SK-N-SH (cell line): ENCODE results near the gene DGCR8. TPM values are rescaled to one million over a fixed set of nuclear protein-coding genes. Genes with fewer than 3 reads are reported as not detected.
"Not testable (repeated sequence)": the region's sequence is repeated elsewhere in the genome, so short reads cannot be mapped to it uniquely, and the experiment has no call there.

ENCODE experiments used
- CTCF ChIA-PET: fragments of 300-600, 350-600 bp; formaldehyde crosslinking; extraction: SDS; loops from one replicate; lab custom pipeline; 2021; lab: Yijun Ruan, JAX
- POLR2A ChIA-PET: fragments of 350-600 bp; sonication (Branson Sonifier 250); formaldehyde crosslinking; extraction: SDS; loops from one replicate; lab custom pipeline; 2020; ENCODE audit warnings: antibody characterized with exemption, inconsistent platforms; lab: Yijun Ruan, JAX
- DNase-seq: peaks from one replicate; pipeline ENCODE4 v3.0.0; 2012
- H2AFZ ChIP-seq: fragments of 200-600 bp; sonication (generic); 2 replicates; pipeline ENCODE4 v1.8.1; 2016; ENCODE audit warnings: antibody characterized with exemption, mild to moderate bottlenecking, low read depth
- H3F3A ChIP-seq: fragments of 200-600 bp; sonication (generic); replicated peaks from 2 replicates; pipeline ENCODE3; 2016; ENCODE audit warnings: antibody characterized with exemption, mild to moderate bottlenecking; ENCODE audit not compliant: insufficient read depth
- H3K27ac ChIP-seq, 2 experiments: fragments of 200-500 bp in 1 of 2; fragments of 200-600 bp in 1 of 2; sonication (Bioruptor generic) in 1 of 2; sonication (generic), shearing (Covaris generic) in 1 of 2; 2 replicates each; pipeline versions ENCODE4 v1.5.1 to v1.6.1; 2014 to 2016; ENCODE audit warnings: low read depth in 2 of 2, inconsistent platforms in 1 of 2, low read length in 1 of 2, mild to moderate bottlenecking in 1 of 2, mixed read lengths in 1 of 2
- H3K27me3 ChIP-seq: fragments of 200-600 bp; sonication (generic), shearing (Covaris generic); 2 replicates; pipeline ENCODE4 v1.6.1; 2016; ENCODE audit warnings: mixed run types; ENCODE audit not compliant: insufficient read depth
- H3K36me3 ChIP-seq, 2 experiments: fragments of 200-500 bp in 1 of 2; fragments of 200-600 bp in 1 of 2; sonication (Bioruptor generic) in 1 of 2; sonication (generic) in 1 of 2; replicated peaks in 1 of 2; 2 replicates each; pipeline versions ENCODE3 to v1.5.1; 2014 to 2016; ENCODE audit warnings: low read length in 1 of 2, mild to moderate bottlenecking in 1 of 2; ENCODE audit not compliant: insufficient read depth in 2 of 2, control insufficient read depth in 1 of 2
- H3K4me1 ChIP-seq, 2 experiments: fragments of 200-500 bp in 1 of 2; fragments of 200-600 bp in 1 of 2; sonication (Bioruptor generic) in 1 of 2; sonication (generic), shearing (Covaris generic) in 1 of 2; 2 replicates each; pipeline versions ENCODE4 v1.5.1 to v1.6.1; 2014 to 2016; ENCODE audit warnings: low read depth in 1 of 2, low read length in 1 of 2, mixed run types in 1 of 2; ENCODE audit not compliant: insufficient read depth in 2 of 2, control insufficient read depth in 1 of 2
- H3K4me2 ChIP-seq: fragments of 200-600 bp; sonication (generic), shearing (Covaris generic); 2 replicates; pipeline ENCODE4 v1.6.1; 2017; ENCODE audit warnings: mixed run types
- H3K4me3 ChIP-seq, 2 experiments: fragments of 200-500 bp in 1 of 2; fragments of 200-600 bp in 1 of 2; sonication (Bioruptor generic) in 1 of 2; sonication (generic), shearing (Covaris generic) in 1 of 2; 2 replicates each; pipeline versions ENCODE4 v1.5.1 to v1.8.1; 2014 to 2016; ENCODE audit warnings: low read depth in 2 of 2, inconsistent platforms in 1 of 2, low read length in 1 of 2, mild to moderate bottlenecking in 1 of 2, mixed read lengths in 1 of 2, moderate library complexity in 1 of 2
- H3K79me2 ChIP-seq: fragments of 200-600 bp; sonication (generic); 2 replicates; pipeline ENCODE4 v1.8.1; 2017; ENCODE audit warnings: mild to moderate bottlenecking; ENCODE audit not compliant: insufficient read depth
- H3K9ac ChIP-seq: fragments of 200-600 bp; sonication (generic); 2 replicates; pipeline ENCODE4 v1.6.1; 2017; ENCODE audit warnings: mixed run types
- H3K9me2 ChIP-seq: fragments of 200-600 bp; sonication (generic); 2 replicates; pipeline ENCODE4 v1.6.1; 2017; ENCODE audit warnings: mixed run types
- H3K9me3 ChIP-seq: fragments of 200-600 bp; sonication (generic); 2 replicates; pipeline ENCODE4 v1.6.1; 2017; ENCODE audit warnings: mixed run types, mild to moderate bottlenecking, moderate library complexity
- H4K20me1 ChIP-seq: fragments of 200-600 bp; sonication (generic); 2 replicates; pipeline ENCODE4 v1.6.1; 2017; ENCODE audit warnings: mild to moderate bottlenecking, mixed run types; ENCODE audit not compliant: insufficient read depth
- CTCF ChIP-seq: fragments of 200-600 bp; sonication (generic); IDR thresholded peaks from 2 replicates; pipeline ENCODE4 v1.6.1; 2017; ENCODE audit warnings: antibody characterized with exemption, mild to moderate bottlenecking, moderate library complexity
- ELF1 ChIP-seq: IDR thresholded peaks from 2 replicates; pipeline ENCODE4 v1.4.0; 2012
- EP300 ChIP-seq, 2 experiments: IDR thresholded peaks; 2 replicates each; pipeline versions ENCODE4 v1.4.0 to v1.6.1; 2012; ENCODE audit warnings: borderline replicate concordance in 1 of 2, low read depth in 1 of 2, low read length in 1 of 2
- FOXJ3 ChIP-seq: sonication (generic); formaldehyde crosslinking; IDR thresholded peaks from 2 replicates; pipeline ENCODE4 v1.5.1; 2020; ENCODE audit warnings: mild to moderate bottlenecking, missing genetic modification reagents
- IRF3 ChIP-seq: fragments of 150-350 bp; IDR thresholded peaks from 2 replicates; pipeline ENCODE4 v1.6.1; 2016; ENCODE audit warnings: mild to moderate bottlenecking, low read depth, low read length
- JUND ChIP-seq: IDR thresholded peaks from 2 replicates; pipeline ENCODE4 v1.4.0; 2012
- MAX ChIP-seq: IDR thresholded peaks from 2 replicates; pipeline ENCODE4 v1.4.0; 2012; ENCODE audit warnings: low read depth
- MXI1 ChIP-seq: IDR thresholded peaks from 2 replicates; pipeline ENCODE4 v1.6.1; 2012; ENCODE audit warnings: mild to moderate bottlenecking, low read depth, low read length, improper control_type of control experiment
- NFIC ChIP-seq: IDR thresholded peaks from 2 replicates; pipeline ENCODE4 v1.4.0; 2012; ENCODE audit warnings: borderline replicate concordance
- NRF1 ChIP-seq: IDR thresholded peaks from 2 replicates; pipeline ENCODE4 v1.6.1; 2012; ENCODE audit warnings: low read depth, mild to moderate bottlenecking, low read length
- POLR2AphosphoS5 ChIP-seq: IDR thresholded peaks from 2 replicates; pipeline ENCODE4 v1.6.1; 2012; ENCODE audit warnings: low read depth, low read length
- RAD21 ChIP-seq: IDR thresholded peaks from 2 replicates; pipeline ENCODE4 v1.6.1; 2012; ENCODE audit warnings: mild to moderate bottlenecking, low read length
- RXRA ChIP-seq: IDR thresholded peaks from 2 replicates; pipeline ENCODE4 v1.4.0; 2012; ENCODE audit warnings: low read depth, mild to moderate bottlenecking, borderline replicate concordance
- SIN3A ChIP-seq: IDR thresholded peaks from 2 replicates; pipeline ENCODE4 v1.6.1; 2012; ENCODE audit warnings: low read depth, mild to moderate bottlenecking, low read length, moderate library complexity, borderline replicate concordance
- SMC3 ChIP-seq: IDR thresholded peaks from 2 replicates; pipeline ENCODE4 v1.6.1; 2012; ENCODE audit warnings: low read depth, low read length, improper control_type of control experiment
- TAF1 ChIP-seq: IDR thresholded peaks from 2 replicates; pipeline ENCODE4 v1.6.1; 2012; ENCODE audit warnings: low read depth, mild to moderate bottlenecking, low read length, moderate library complexity, borderline replicate concordance
- TEAD4 ChIP-seq: IDR thresholded peaks from 2 replicates; pipeline ENCODE4 v1.4.0; 2012; ENCODE audit warnings: mild to moderate bottlenecking, borderline replicate concordance; ENCODE audit not compliant: insufficient read depth
- ZBTB33 ChIP-seq: IDR thresholded peaks from 2 replicates; pipeline ENCODE4 v1.4.0; 2012; ENCODE audit warnings: low read depth, borderline replicate concordance
- WGBS: methylation state at CpG from one replicate; pipeline ENCODE4 v1.1.6; 2017; ENCODE audit warnings: low lambda C conversion rate; 5-methylcytosine and 5-hydroxymethylcytosine counted together
- polyA plus RNA-seq, 3 experiments: library from polyadenylated mRNA; depleted of rRNA; stranded (reverse); fragments of >200 nt; gene quantifications; 2 replicates each; pipeline ENCODE4 v1.2.3, GENCODE V29; 2012

DGCR8 gene
- polyA plus RNA-seq, 1 of the 3 experiments (the other 2 are of a cell fraction), result 26.5 TPM

- no peak for TF ChIP-seq RXRA
- TF ChIP-seq, all 33 proteins: peak for 0
Observed at GRCh38 chr22:20066617-20067383, 13.2 kb upstream of the DGCR8 start (continued).

GRCh38 chr22:20067384-20067682, 12.7 kb upstream of the DGCR8 start:
- H4K20me1 ChIP-seq, H3K9me2 ChIP-seq, H3K79me2 ChIP-seq, H3F3A ChIP-seq, CTCF ChIA-PET, H3K9ac ChIP-seq, H3K4me1 ChIP-seq, H3K4me3 ChIP-seq, H2AFZ ChIP-seq, H3K36me3 ChIP-seq, DNase-seq, H3K27me3 ChIP-seq, H3K4me2 ChIP-seq, H3K27ac ChIP-seq, H3K9me3 ChIP-seq: not testable (repeated sequence)
- WGBS, result 96% methylated on average over 3 of the region's 3 CpGs
- POLR2A ChIA-PET, result interaction anchor here (0.6 to 0.7 kb wide), 2 partner anchors 23 to 37 kb away, joined by 3 read pairs; no protein-coding TSS in a partner anchor

GRCh38 chr22:20068640-20069039, 11.4 kb upstream of the DGCR8 start:
- 85% methylated on average over 3 of the region's 7 CpGs for WGBS
- Histone ChIP-seq H3K9me3 (no peaks in the 10 kb centered on the region), H3K79me2 (no peaks in the 10 kb centered on the region), H4K20me1 (no peaks in the 10 kb centered on the region), H3K9me2 (no peaks in the 10 kb centered on the region), H3K4me2 (no peak overlapping the region), H3K27me3 (no peaks in the 10 kb centered on the region), H3K36me3 (peaks cover 0 to 3% of the 10 kb centered on the region in 2 experiments), H3K9ac (no peak overlapping the region), H3K27ac (no peak overlapping the region), H3K4me3 (no peak overlapping the region), H3K4me1 (no peaks in the 10 kb centered on the region), H3F3A (no peaks in the 10 kb centered on the region), H2AFZ (no peak overlapping the region)
- ChIA-PET POLR2A (interaction anchor here (0.8 kb wide), 1 partner anchor 11 kb away, joined by 3 read pairs; the partner anchor contains the start of gene DGCR8), CTCF (no interaction called here)
- TF ChIP-seq EP300 (IDR thresholded peaks at IDR 0.05; ENCODE audit: borderline replicate concordance in 1 of 2, low read depth in 1 of 2, low read length in 1 of 2) (no peak), JUND (no peak), NRF1 (no peak), SMC3 (no peak), FOXJ3 (CRISPR knock-in tag) (no peak), SIN3A (no peak), RAD21 (no peak), TEAD4 (no peak), TAF1 (no peak), POLR2AphosphoS5 (no peak), ELF1 (no peak), IRF3 (no peak), MAX (no peak), NFIC (no peak), RXRA (no peak), ZBTB33 (no peak), MXI1 (no peak), CTCF (no peak)
- no peak for DNase-seq
